H1 (cell line): ENCODE measurements around the gene CAMTA1. TPM values are rescaled to one million over a fixed set of nuclear protein-coding genes. Genes with fewer than 3 reads are reported as not detected.

Experiments
- CTCF ChIA-PET: fragments of 300-600 bp; sonication (Branson Sonifier 250); formaldehyde crosslinking; loops from one replicate; lab custom pipeline; 2021; ENCODE audit not compliant: partially characterized antibody; lab: Charles Lee
- POLR2A ChIA-PET: fragments of 300-600 bp; sonication (Branson Sonifier 250); formaldehyde crosslinking; loops from one replicate; lab custom pipeline; 2021; ENCODE audit warnings: inconsistent platforms; ENCODE audit not compliant: partially characterized antibody; lab: Charles Lee
- DNase-seq, 2 experiments: peaks; one replicate each; pipeline versions ENCODE4 v3.0.0 to v3.0.0-alpha.2; 2010 to 2022; ENCODE audit warnings: low spot score in 2 of 2, low read depth in 1 of 2, mixed read lengths in 1 of 2
- FAIRE-seq: peaks from 2 replicates; lab custom pipeline; 2011; peaks lifted over from hg19 to GRCh38; lab: Jason Lieb, UNC
- H2AFZ ChIP-seq: 2 replicates; pipeline ENCODE4 v1.8.1; 2012; ENCODE audit warnings: low read length, inconsistent platforms
- H2AK5ac ChIP-seq: 2 replicates; pipeline ENCODE4 v1.6.1; 2013; ENCODE audit warnings: low read depth, low read length
- H2BK120ac ChIP-seq: replicated peaks from 2 replicates; pipeline ENCODE3; 2013; ENCODE audit warnings: low read depth, low read length, inconsistent platforms
- H2BK12ac ChIP-seq: 2 replicates; pipeline ENCODE4 v1.6.1; 2013; ENCODE audit warnings: low read depth, low read length
- H2BK15ac ChIP-seq: 2 replicates; pipeline ENCODE4 v1.6.1; 2013; ENCODE audit warnings: low read length
- H2BK20ac ChIP-seq: 2 replicates; pipeline ENCODE4 v1.6.1; 2013; ENCODE audit warnings: low read length
- H2BK5ac ChIP-seq: 2 replicates; pipeline ENCODE4 v1.6.1; 2013; ENCODE audit warnings: low read depth, low read length
- H3K14ac ChIP-seq: 2 replicates; pipeline ENCODE4 v1.6.1; 2013; ENCODE audit warnings: inconsistent platforms; ENCODE audit not compliant: insufficient read length
- H3K18ac ChIP-seq: 2 replicates; pipeline ENCODE4 v1.6.1; 2013; ENCODE audit warnings: low read length; ENCODE audit errors: extremely low read depth
- H3K23ac ChIP-seq: 2 replicates; pipeline ENCODE4 v1.6.1; 2013; ENCODE audit warnings: inconsistent platforms; ENCODE audit not compliant: insufficient read length
- H3K23me2 ChIP-seq: 2 replicates; pipeline ENCODE4 v1.6.1; 2013; ENCODE audit warnings: low read depth, low read length
- H3K27ac ChIP-seq: 2 replicates; pipeline ENCODE4 v1.6.1; 2011; ENCODE audit warnings: low read depth, low read length, inconsistent platforms
- H3K27me3 ChIP-seq, 4 experiments: replicated peaks in 1 of 4; 1 replicate in 1 of 4; 2 replicates in 3 of 4; pipeline versions ENCODE4 v1.6.1 to v1.8.1; 2011 to 2013; ENCODE audit warnings: low read length in 3 of 4, mild to moderate bottlenecking in 3 of 4, inconsistent platforms in 2 of 4, mixed read lengths in 2 of 4, moderate library complexity in 1 of 4; ENCODE audit not compliant: control insufficient read depth in 3 of 4, insufficient read depth in 3 of 4; ENCODE audit errors: extremely low read depth in 1 of 4
- H3K36me3 ChIP-seq, 4 experiments: 2 replicates each; pipeline versions ENCODE4 v1.6.1 to v1.8.1; 2011 to 2013; ENCODE audit warnings: mild to moderate bottlenecking in 4 of 4, low read length in 3 of 4, moderate library complexity in 2 of 4, control low read depth in 1 of 4, inconsistent platforms in 1 of 4; ENCODE audit not compliant: insufficient read depth in 4 of 4, control insufficient read depth in 2 of 4
- H3K4ac ChIP-seq: replicated peaks from 2 replicates; pipeline ENCODE3; 2013; ENCODE audit warnings: low read length, low read depth, mixed read lengths, inconsistent platforms; ENCODE audit not compliant: insufficient read length
- H3K4me1 ChIP-seq, 4 experiments: replicated peaks in 1 of 4; 1 replicate in 1 of 4; 2 replicates in 3 of 4; pipeline versions ENCODE4 v1.6.1 to v1.8.1; 2011 to 2013; ENCODE audit warnings: low read length in 3 of 4, inconsistent platforms in 2 of 4, mixed read lengths in 1 of 4; ENCODE audit not compliant: insufficient read depth in 4 of 4, control insufficient read depth in 3 of 4
- H3K4me2 ChIP-seq, 2 experiments: 2 replicates each; pipeline versions ENCODE4 v1.6.1 to v1.8.1; 2011 to 2013; ENCODE audit warnings: low read depth in 2 of 2, low read length in 2 of 2, control low read depth in 1 of 2, inconsistent platforms in 1 of 2, mild to moderate bottlenecking in 1 of 2; ENCODE audit not compliant: insufficient read depth in 1 of 2
- H3K4me3 ChIP-seq, 4 experiments: fragments of 200-600, 300-600 bp in 1 of 4; sonication (generic), shearing (Covaris generic), sonication (Bioruptor Twin) in 1 of 4; 2 replicates each; pipeline versions ENCODE4 v1.5.1 to v1.8.1; 2011 to 2016; ENCODE audit warnings: low read length in 4 of 4, low read depth in 3 of 4, control low read depth in 2 of 4, inconsistent platforms in 2 of 4, mild to moderate bottlenecking in 2 of 4, mixed read lengths in 1 of 4, moderate library complexity in 1 of 4; ENCODE audit not compliant: insufficient read depth in 2 of 4; ENCODE audit errors: extremely low read depth in 1 of 4
- H3K56ac ChIP-seq: replicated peaks from 2 replicates; pipeline ENCODE3; 2013; ENCODE audit warnings: low read depth, mild to moderate bottlenecking, mixed read lengths, low read length, inconsistent platforms; ENCODE audit not compliant: insufficient read length
- H3K79me1 ChIP-seq: 2 replicates; pipeline ENCODE4 v1.6.1; 2013; ENCODE audit warnings: low read depth, low read length, control low read depth
- H3K79me2 ChIP-seq, 2 experiments: 2 replicates each; pipeline versions ENCODE4 v1.6.1 to v1.8.1; 2012 to 2013; ENCODE audit warnings: low read length in 2 of 2, mild to moderate bottlenecking in 2 of 2, inconsistent platforms in 1 of 2; ENCODE audit not compliant: insufficient read depth in 2 of 2, control insufficient read depth in 1 of 2
- H3K9ac ChIP-seq, 4 experiments: replicated peaks in 1 of 4; 1 replicate in 1 of 4; 2 replicates in 3 of 4; pipeline versions ENCODE4 v1.6.1 to v1.8.1; 2011 to 2013; ENCODE audit warnings: low read depth in 3 of 4, low read length in 3 of 4, control low read depth in 2 of 4, mild to moderate bottlenecking in 2 of 4, moderate library complexity in 2 of 4, inconsistent platforms in 1 of 4; ENCODE audit errors: extremely low read depth in 1 of 4
- H3K9me3 ChIP-seq, 2 experiments: 2 replicates each; pipeline versions ENCODE4 v1.6.1 to v1.8.1; 2012 to 2013; ENCODE audit warnings: mild to moderate bottlenecking in 2 of 2, moderate library complexity in 2 of 2, control low read depth in 1 of 2, inconsistent platforms in 1 of 2, low read depth in 1 of 2, low read length in 1 of 2, mixed read lengths in 1 of 2; ENCODE audit not compliant: insufficient read depth in 2 of 2
- H4K20me1 ChIP-seq, 2 experiments: replicated peaks in 1 of 2; 2 replicates each; pipeline versions ENCODE3 to v1.8.1; 2011 to 2013; ENCODE audit warnings: inconsistent platforms in 2 of 2, low read length in 2 of 2, mild to moderate bottlenecking in 1 of 2; ENCODE audit not compliant: insufficient read depth in 2 of 2, control insufficient read depth in 1 of 2
- H4K5ac ChIP-seq: 2 replicates; pipeline ENCODE4 v1.6.1; 2013; ENCODE audit warnings: low read length, low read depth, mixed read lengths, inconsistent platforms; ENCODE audit not compliant: insufficient read length
- H4K8ac ChIP-seq: 2 replicates; pipeline ENCODE4 v1.8.0; 2013; ENCODE audit warnings: mild to moderate bottlenecking, moderate library complexity, low read length, inconsistent platforms; ENCODE audit not compliant: insufficient read depth; ENCODE audit errors: extremely low read depth
- H4K91ac ChIP-seq: replicated peaks from 2 replicates; pipeline ENCODE3; 2013; ENCODE audit warnings: low read length, mixed read lengths, inconsistent platforms; ENCODE audit not compliant: insufficient read length
- BACH1 ChIP-seq: IDR thresholded peaks from 2 replicates; pipeline ENCODE4 v1.6.1; 2012; ENCODE audit warnings: low read length, improper control_type of control experiment
- CHD1 ChIP-seq: IDR thresholded peaks from 2 replicates; pipeline ENCODE4 v1.6.1; 2012; ENCODE audit warnings: low read depth, low read length, improper control_type of control experiment
- EGR1 ChIP-seq: IDR thresholded peaks from 2 replicates; pipeline ENCODE4 v1.6.1; 2011; ENCODE audit warnings: low read depth, low read length, borderline replicate concordance
- HDAC2 ChIP-seq, 2 experiments: fragments of 300-600 bp in 1 of 2; sonication (generic) in 1 of 2; IDR thresholded peaks; 2 replicates each; pipeline ENCODE4 v1.6.1; 2011 to 2012; ENCODE audit warnings: low read depth in 2 of 2, low read length in 2 of 2, mild to moderate bottlenecking in 2 of 2, moderate library complexity in 2 of 2, borderline replicate concordance in 1 of 2, inconsistent platforms in 1 of 2
- KDM4A ChIP-seq: IDR thresholded peaks from one replicate; pipeline ENCODE4 v1.7.1; 2012; ENCODE audit warnings: low read depth, mild to moderate bottlenecking, moderate library complexity, low read length, inconsistent platforms; ENCODE audit not compliant: severe bottlenecking
- NRF1 ChIP-seq: IDR thresholded peaks from 2 replicates; pipeline ENCODE4 v1.6.1; 2011; ENCODE audit warnings: mild to moderate bottlenecking, low read depth, low read length, improper control_type of control experiment
- PHF8 ChIP-seq: fragments of 200-600 bp; sonication (generic); conservative IDR thresholded peaks from 2 replicates; pipeline ENCODE4 v1.7.1; 2012; ENCODE audit warnings: low read depth, mild to moderate bottlenecking, inconsistent platforms, low read length, moderate library complexity
- RXRA ChIP-seq: IDR thresholded peaks from 2 replicates; pipeline ENCODE4 v1.6.1; 2011; ENCODE audit warnings: low read depth, mild to moderate bottlenecking, low read length, moderate library complexity; ENCODE audit not compliant: insufficient read depth
- SAP30 ChIP-seq: fragments of 300-600 bp; sonication (generic); IDR thresholded peaks from 2 replicates; pipeline ENCODE4 v1.7.1; 2012; ENCODE audit warnings: low read length, moderate library complexity, mild to moderate bottlenecking, inconsistent platforms; ENCODE audit not compliant: insufficient read depth, insufficient replicate concordance
- SIN3A ChIP-seq, 2 experiments: IDR thresholded peaks in 1 of 2; conservative IDR thresholded peaks in 1 of 2; 2 replicates each; pipeline ENCODE4 v1.6.1; 2011 to 2012; ENCODE audit warnings: low read length in 2 of 2, improper control_type of control experiment in 1 of 2, low read depth in 1 of 2, mild to moderate bottlenecking in 1 of 2
- TAF7 ChIP-seq: optimal IDR thresholded peaks from 2 replicates; pipeline ENCODE3; 2011; ENCODE audit warnings: low read depth, mild to moderate bottlenecking, inconsistent platforms, low read length, moderate library complexity, borderline replicate concordance
- TBP ChIP-seq: IDR thresholded peaks from 2 replicates; pipeline ENCODE4 v1.6.1; 2011; ENCODE audit warnings: low read depth, low read length, improper control_type of control experiment
- YY1 ChIP-seq: IDR thresholded peaks from 2 replicates; pipeline ENCODE4 v1.6.1; 2011; ENCODE audit warnings: low read depth, mild to moderate bottlenecking, low read length
- WGBS, 2 experiments: shearing (Covaris generic) in 1 of 2; methylation state at CpG; one replicate each; pipeline versions ENCODE4 v1.1.6 to v1.1.7; 2013 to 2015; ENCODE audit warnings: low lambda C conversion rate in 2 of 2, mixed read lengths in 2 of 2, inconsistent platforms in 1 of 2, low coverage in 1 of 2, missing lambda C conversion rate in 1 of 2; ENCODE audit not compliant: insufficient replicate concordance in 2 of 2, insufficient coverage in 1 of 2, insufficient read length in 1 of 2; ENCODE audit errors: extremely low coverage in 1 of 2, missing lambda C conversion rate in 1 of 2; 5-methylcytosine and 5-hydroxymethylcytosine counted together
- polyA plus RNA-seq, 7 experiments: library from polyadenylated mRNA; depleted of rRNA in 3 of 7; stranded (reverse) in 5 of 7; unstranded in 2 of 7; fragments of >200 nt in 5 of 7; fragments of 200-250 nt in 2 of 7; gene quantifications; 1 replicate in 5 of 7; 2 replicates in 1 of 7; 4 replicates in 1 of 7; pipeline versions ENCODE4 v1.2.1 to v1.2.3, GENCODE V29; 2011 to 2013; ENCODE audit warnings: missing spikeins in 2 of 7, mixed read lengths in 2 of 7
- total RNA-seq: library from RNA; stranded (reverse); fragmentation: NEBNext Ultra II Directional; extraction: Animal tissue kit (Norgen Biotek cat#: 25700); gene quantifications from 2 replicates; pipeline ENCODE4 v1.2.1, GENCODE V29; 2021

The CAMTA1 gene
- total and polyA plus RNA-seq, 2 of the 8 experiments (the other 6 are each of a cell fraction or from before 2014, with no cell fraction given): 65.0 to 119 TPM

DNA sequence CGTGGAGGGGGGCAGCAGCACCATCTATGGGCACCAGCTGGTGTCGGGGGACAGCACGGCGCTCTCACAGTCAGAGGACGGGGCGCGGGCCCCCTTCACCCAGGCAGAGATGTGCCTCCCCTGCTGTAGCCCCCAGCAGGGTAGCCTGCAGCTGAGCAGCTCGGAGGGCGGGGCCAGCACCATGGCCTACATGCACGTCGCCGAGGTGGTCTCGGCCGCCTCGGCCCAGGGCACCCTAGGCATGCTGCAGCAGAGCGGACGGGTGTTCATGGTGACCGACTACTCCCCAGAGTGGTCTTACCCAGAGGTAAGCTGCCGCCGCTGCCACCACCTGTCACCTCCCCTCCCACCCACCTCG, 879.6 kb downstream of the CAMTA1 start:
- DNase-seq (no peak), FAIRE-seq (no peak)
- no peak overlapping the region for H2BK15ac ChIP-seq
- no peaks in the 10 kb centered on the region for H3K36me3 ChIP-seq
- H4K91ac ChIP-seq: no peak overlapping the region
- no peak overlapping the region for H2AFZ ChIP-seq
- H3K9ac ChIP-seq: no peak overlapping the region
- H3K79me1 ChIP-seq: no peaks in the 10 kb centered on the region
- no peak overlapping the region for H3K4me2 ChIP-seq
- H4K20me1 ChIP-seq: no peaks in the 10 kb centered on the region
- no peak overlapping the region for H3K4me3 ChIP-seq
- no peak overlapping the region for H2BK120ac ChIP-seq
- no peaks in the 10 kb centered on the region for H3K9me3 ChIP-seq
- no peak overlapping the region for H2BK20ac ChIP-seq
- POLR2A ChIA-PET: no interaction called here
- H2AK5ac ChIP-seq: no peak overlapping the region
- H3K4me1 ChIP-seq: peaks cover 0 to 14% (median 5%) of the 10 kb centered on the region in 4 experiments; a peak in 6 of 7 replicates
- H3K4ac ChIP-seq: no peak overlapping the region
- no peak overlapping the region for H3K56ac ChIP-seq
- no peak overlapping the region for H3K27ac ChIP-seq
- no peaks in the 10 kb centered on the region for H3K79me2 ChIP-seq
- 0 out of 2 replicates have a peak, but pooled peaks cover 2% of the 10 kb centered on the region for H3K23me2 ChIP-seq
- H4K5ac ChIP-seq: no peak overlapping the region
- no peak overlapping the region for H3K18ac ChIP-seq
- no peaks in the 10 kb centered on the region; a peak in 1 of 7 replicates for H3K27me3 ChIP-seq
- 94% methylated on average over 18 of the region's 21 CpGs; no CpG with 5 or more reads in 1 of the 2 experiments for WGBS, 2 experiments
- CTCF ChIA-PET: interaction anchor here (0.9 to 23.6 kb wide), 8 partner anchors 11 to 111 kb away, joined by 3 to 554 read pairs (median 6); no protein-coding TSS in a partner anchor
- H3K23ac ChIP-seq: no peak overlapping the region
- no peak overlapping the region for H2BK12ac ChIP-seq
- H2BK5ac ChIP-seq: no peak overlapping the region
- H3K14ac ChIP-seq: no peak overlapping the region
- no peak overlapping the region for H4K8ac ChIP-seq
- no peak for TF ChIP-seq TBP
- TF ChIP-seq PHF8: no peak
- TF ChIP-seq TAF7: no peak
- TF ChIP-seq RXRA: no peak
- TF ChIP-seq YY1: no peak
- TF ChIP-seq BACH1: no peak
- no peak for TF ChIP-seq SIN3A (conservative IDR thresholded peaks at IDR 0.05 in 1 of 2, IDR thresholded peaks at IDR 0.05 in 1 of 2; ENCODE audit: low read depth in 1 of 2, low read length in 2 of 2)
- TF ChIP-seq KDM4A: no peak
- no peak for TF ChIP-seq HDAC2 (IDR thresholded peaks at IDR 0.05; ENCODE audit: borderline replicate concordance in 1 of 2, low read depth in 2 of 2, low read length in 2 of 2)
- no peak for TF ChIP-seq CHD1
- no peak for TF ChIP-seq EGR1
- TF ChIP-seq NRF1: no peak
- TF ChIP-seq SAP30: no peak
